ENCODE measurements around the gene ASCC2.

The ASCC2 gene

GRCh38 chr22:29750559-29751538 lies 87.2 kb downstream of the ASCC2 start:
- Histone ChIP-seq H3K27ac (no peak overlapping the region), H3K4me3 (ENCODE audit: low read depth, low read length) (no peak overlapping the region), H3K9ac (no peak overlapping the region)

GRCh38 chr22:29750029-29750428 lies 88.0 kb downstream of the ASCC2 start:
- no peaks in the 10 kb centered on the region for H3K9me3 ChIP-seq (ENCODE audit: control insufficient read depth, low read length)
- no peak overlapping the region for H3K4me3 ChIP-seq (ENCODE audit: low read depth, low read length)
- H2AFZ ChIP-seq = no peak overlapping the region
- H3K9ac ChIP-seq = no peak overlapping the region
- no peaks in the 10 kb centered on the region for H3K27me3 ChIP-seq (ENCODE audit: control insufficient read depth, insufficient read depth, low read length)
- H3K4me1 ChIP-seq = no peaks in the 10 kb centered on the region
- no peaks in the 10 kb centered on the region for H3K36me3 ChIP-seq (ENCODE audit: control insufficient read depth, insufficient read depth, low read length)
- H3K27ac ChIP-seq = no peak overlapping the region
- TF ChIP-seq, protein P1, sequence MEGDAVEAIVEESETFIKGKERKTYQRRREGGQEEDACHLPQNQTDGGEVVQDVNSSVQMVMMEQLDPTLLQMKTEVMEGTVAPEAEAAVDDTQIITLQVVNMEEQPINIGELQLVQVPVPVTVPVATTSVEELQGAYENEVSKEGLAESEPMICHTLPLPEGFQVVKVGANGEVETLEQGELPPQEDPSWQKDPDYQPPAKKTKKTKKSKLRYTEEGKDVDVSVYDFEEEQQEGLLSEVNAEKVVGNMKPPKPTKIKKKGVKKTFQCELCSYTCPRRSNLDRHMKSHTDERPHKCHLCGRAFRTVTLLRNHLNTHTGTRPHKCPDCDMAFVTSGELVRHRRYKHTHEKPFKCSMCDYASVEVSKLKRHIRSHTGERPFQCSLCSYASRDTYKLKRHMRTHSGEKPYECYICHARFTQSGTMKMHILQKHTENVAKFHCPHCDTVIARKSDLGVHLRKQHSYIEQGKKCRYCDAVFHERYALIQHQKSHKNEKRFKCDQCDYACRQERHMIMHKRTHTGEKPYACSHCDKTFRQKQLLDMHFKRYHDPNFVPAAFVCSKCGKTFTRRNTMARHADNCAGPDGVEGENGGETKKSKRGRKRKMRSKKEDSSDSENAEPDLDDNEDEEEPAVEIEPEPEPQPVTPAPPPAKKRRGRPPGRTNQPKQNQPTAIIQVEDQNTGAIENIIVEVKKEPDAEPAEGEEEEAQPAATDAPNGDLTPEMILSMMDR (IDR thresholded peaks at IDR 0.05) = no peak
- H3K79me2 ChIP-seq = no peaks in the 10 kb centered on the region
- H3K4me2 ChIP-seq (ENCODE audit: low read length) = no peak overlapping the region

More at GRCh38 chr22:29750559-29751538, 87.2 kb downstream of the ASCC2 start:
- no peaks in the 10 kb centered on the region for H3K79me2 ChIP-seq
- no peaks in the 10 kb centered on the region for H3K9me3 ChIP-seq (ENCODE audit: control insufficient read depth, low read length)
- H3K27me3 ChIP-seq (ENCODE audit: control insufficient read depth, insufficient read depth, low read length) = no peaks in the 10 kb centered on the region
- no peaks in the 10 kb centered on the region for H3K36me3 ChIP-seq (ENCODE audit: control insufficient read depth, insufficient read depth, low read length)
- no peak overlapping the region for H3K4me2 ChIP-seq (ENCODE audit: low read length)
- no peak overlapping the region for H2AFZ ChIP-seq
- H3K4me1 ChIP-seq = no peaks in the 10 kb centered on the region
- TF ChIP-seq, protein P1 (IDR thresholded peaks at IDR 0.05) = no peak

DNA sequence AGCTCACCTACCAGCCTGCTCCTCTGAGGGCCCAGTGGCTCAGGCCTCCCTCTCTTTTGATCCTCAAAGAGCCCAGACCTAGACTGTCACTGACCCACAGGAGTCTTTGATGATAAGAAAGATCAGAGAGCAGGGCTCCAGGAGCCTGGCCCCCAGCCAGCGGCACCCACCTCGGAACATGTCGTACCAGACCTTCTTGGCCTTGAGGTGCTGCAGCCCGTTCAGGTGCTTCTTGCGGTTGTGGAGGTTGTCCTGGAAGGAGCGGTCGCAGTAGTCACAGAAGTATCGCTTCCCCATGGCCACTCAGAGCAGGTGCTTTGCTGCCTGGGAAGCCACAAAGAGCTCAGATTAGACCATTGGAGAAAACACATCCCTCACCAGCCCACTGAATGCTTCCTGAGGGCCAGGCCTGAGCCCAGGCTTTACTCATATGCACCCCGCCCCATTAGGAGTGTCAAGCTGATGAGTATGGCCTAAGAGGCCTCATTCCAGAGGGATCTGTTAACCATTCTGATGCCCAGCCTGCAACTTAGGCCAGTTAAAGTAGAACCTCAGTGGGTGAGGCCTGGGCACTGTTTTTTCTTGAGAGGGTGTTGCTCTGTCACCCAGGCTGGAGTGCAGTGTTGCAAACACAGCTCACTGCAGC lies 89.7 kb downstream of the ASCC2 start:
- no peaks in the 10 kb centered on the region for H3K27me3 ChIP-seq (ENCODE audit: control insufficient read depth, insufficient read depth, low read length)
- no peak overlapping the region for H3K9ac ChIP-seq
- no peak overlapping the region for H2AFZ ChIP-seq
- H3K79me2 ChIP-seq = no peaks in the 10 kb centered on the region
- no peaks in the 10 kb centered on the region for H3K36me3 ChIP-seq (ENCODE audit: control insufficient read depth, insufficient read depth, low read length)
- no peak overlapping the region for H3K4me3 ChIP-seq (ENCODE audit: low read depth, low read length)
- H3K4me1 ChIP-seq = no peaks in the 10 kb centered on the region
- no peak overlapping the region for H3K4me2 ChIP-seq (ENCODE audit: low read length)
- TF ChIP-seq, protein P1 (IDR thresholded peaks at IDR 0.05) = no peak
- H3K27ac ChIP-seq = no peak overlapping the region
- H3K9me3 ChIP-seq (ENCODE audit: control insufficient read depth, low read length) = no peaks in the 10 kb centered on the region

- no peak overlapping the region for H3K9ac ChIP-seq
- no peak overlapping the region for H3K4me3 ChIP-seq (ENCODE audit: low read depth, low read length)
- no peaks in the 10 kb centered on the region for H3K79me2 ChIP-seq
- no peaks in the 10 kb centered on the region for H3K36me3 ChIP-seq (ENCODE audit: control insufficient read depth, insufficient read depth, low read length)
- no peak overlapping the region for H2AFZ ChIP-seq
- TF ChIP-seq, protein P1 (IDR thresholded peaks at IDR 0.05) = no peak
- no peaks in the 10 kb centered on the region for H3K4me1 ChIP-seq
- no peaks in the 10 kb centered on the region for H3K27me3 ChIP-seq (ENCODE audit: control insufficient read depth, insufficient read depth, low read length)
- no peak overlapping the region for H3K4me2 ChIP-seq (ENCODE audit: low read length)
- H3K27ac ChIP-seq = no peak overlapping the region
- H3K9me3 ChIP-seq (ENCODE audit: control insufficient read depth, low read length) = no peaks in the 10 kb centered on the region
Observed at GRCh38 chr22:29747832-29748231, 90.2 kb downstream of the ASCC2 start.
